MCF 10A (cell line): ENCODE measurements around the gene RAPGEFL1. TPM values are rescaled to one million over a fixed set of nuclear protein-coding genes. Genes with fewer than 3 reads are reported as not detected.

Source experiments
- BruUV-seq: library from RNA; stranded (reverse); fragments of 400-500 nt; replicated peaks from 2 replicates; lab custom pipeline; 2021; lab: Mats Ljungman, UMichigan
- CTCF ChIA-PET: fragments of 300-600 bp; sonication (Branson Sonifier 250); formaldehyde crosslinking; extraction: SDS; loops from one replicate; lab custom pipeline; 2021; ENCODE audit warnings: antibody characterized with exemption, inconsistent platforms; lab: Yijun Ruan, JAX
- POLR2A ChIA-PET: fragments of 300-600, 350-650 bp; sonication (Branson Sonifier 250); formaldehyde crosslinking; extraction: SDS; loops from one replicate; lab custom pipeline; 2020; ENCODE audit warnings: antibody characterized with exemption, inconsistent platforms; lab: Yijun Ruan, JAX
- DNase-seq: peaks from one replicate; pipeline ENCODE4 v3.0.0-alpha.2; 2018; ENCODE audit not compliant: unreplicated experiment
- H3K27ac Mint-ChIP-seq: one replicate; pipeline ENCODE4 v1.8.0; 2022; ENCODE audit warnings: mild to moderate bottlenecking, low read depth, mixed read lengths; ENCODE audit not compliant: unreplicated experiment
- H3K27me3 Mint-ChIP-seq: one replicate; pipeline ENCODE4 v1.8.0; 2022; ENCODE audit warnings: mixed read lengths; ENCODE audit not compliant: insufficient read depth, unreplicated experiment
- H3K36me3 Mint-ChIP-seq: one replicate; pipeline ENCODE4 v1.8.0; 2022; ENCODE audit warnings: mild to moderate bottlenecking, moderate library complexity, mixed read lengths; ENCODE audit not compliant: insufficient read depth, unreplicated experiment
- H3K4me1 Mint-ChIP-seq: one replicate; pipeline ENCODE4 v1.8.0; 2022; ENCODE audit warnings: mixed read lengths; ENCODE audit not compliant: insufficient read depth, unreplicated experiment
- H3K4me3 Mint-ChIP-seq: one replicate; pipeline ENCODE4 v1.8.0; 2022; ENCODE audit warnings: mild to moderate bottlenecking, moderate library complexity, mixed read lengths; ENCODE audit not compliant: unreplicated experiment
- H3K9me3 Mint-ChIP-seq: one replicate; pipeline ENCODE4 v1.8.0; 2022; ENCODE audit warnings: mixed read lengths; ENCODE audit not compliant: unreplicated experiment
- CTCF ChIP-seq: fragments of 200-600 bp; IDR thresholded peaks from one replicate; pipeline ENCODE4 v1.8.0; 2022; ENCODE audit warnings: antibody characterized with exemption, mild to moderate bottlenecking; ENCODE audit not compliant: unreplicated experiment
- intact Hi-C: fragments of 100-400 bp; cut with micrococcal nuclease; formaldehyde crosslinking; loops from 2 replicates; pipeline ENCODE4 v1.14.1; 2022
- total RNA-seq: library from RNA; stranded (reverse); gene quantifications from 2 replicates; pipeline ENCODE4 v1.2.3, GENCODE V29; 2022

Gene RAPGEFL1
- total RNA-seq, 1 experiment from 2014 or later: 5.6 TPM

- peaks cover 5% of the 10 kb centered on the region for H3K36me3 Mint-ChIP-seq
- no TSS peak for BruUV-seq
- no peaks in the 10 kb centered on the region for H3K9me3 Mint-ChIP-seq
- no peak overlapping the region for H3K27ac Mint-ChIP-seq
- intact Hi-C loops: no loop called here
- H3K4me3 Mint-ChIP-seq: peak overlapping the region; percentile 72
- peak; percentile 66 for DNase-seq
- peaks cover 18% of the 10 kb centered on the region for H3K4me1 Mint-ChIP-seq
- ChIA-PET POLR2A (interaction anchor here (0.7 to 5.4 kb wide), 12 partner anchors 11 to 1589 kb away, joined by 3 to 51 read pairs (median 4); partner anchors contain the start of genes CASC3, NR1D1, RAPGEFL1 and WIPF2), CTCF (interaction anchor here (0.6 to 2.8 kb wide), 17 partner anchors 10 to 1510 kb away, joined by 3 to 13 read pairs (median 4); partner anchors contain the start of gene WIPF2)
- TF ChIP-seq CTCF: no peak
- no peaks in the 10 kb centered on the region for H3K27me3 Mint-ChIP-seq
Measured at GRCh38 chr17:40191237-40192208, 14.3 kb downstream of the RAPGEFL1 start.

GRCh38 chr17:40192961-40193360, 15.7 kb downstream of the RAPGEFL1 start:
- ChIA-PET POLR2A (interaction anchor here (0.6 to 5.4 kb wide), 8 partner anchors 12 to 125 kb away, joined by 3 to 51 read pairs (median 17); partner anchors contain the start of genes CASC3, NR1D1, RAPGEFL1 and WIPF2), CTCF (interaction anchor here (0.8 to 2.3 kb wide), 9 partner anchors 13 to 154 kb away, joined by 3 to 10 read pairs (median 4); partner anchors contain the start of gene WIPF2)
- no peaks in the 10 kb centered on the region for H3K27me3 Mint-ChIP-seq
- peaks cover 5% of the 10 kb centered on the region for H3K36me3 Mint-ChIP-seq
- H3K9me3 Mint-ChIP-seq: no peaks in the 10 kb centered on the region
- no peak for TF ChIP-seq CTCF
- no peak overlapping the region for H3K4me3 Mint-ChIP-seq
- intact Hi-C loops: no loop called here
- no peak overlapping the region for H3K27ac Mint-ChIP-seq
- H3K4me1 Mint-ChIP-seq: peaks cover 18% of the 10 kb centered on the region
- BruUV-seq: no TSS peak
- no peak for DNase-seq

GRCh38 chr17:40194821-40195220, 17.6 kb downstream of the RAPGEFL1 start:
- Mint-ChIP-seq H3K4me1 (peaks cover 18% of the 10 kb centered on the region), H3K4me3 (no peak overlapping the region), H3K27me3 (no peaks in the 10 kb centered on the region), H3K36me3 (peaks cover 5% of the 10 kb centered on the region), H3K9me3 (no peaks in the 10 kb centered on the region), H3K27ac (peak overlapping the region; percentile 66)
- CTCF ChIA-PET: interaction anchor here (0.7 to 2.1 kb wide), 9 partner anchors 10 to 119 kb away, joined by 3 to 10 read pairs (median 5); partner anchors contain the start of gene WIPF2
- POLR2A ChIA-PET: interaction anchor here (0.7 to 5.4 kb wide), 15 partner anchors 10 to 222 kb away, joined by 3 to 51 read pairs (median 8); partner anchors contain the start of genes CASC3, NR1D1 and WIPF2
- BruUV-seq: no TSS peak
- no peak for TF ChIP-seq CTCF
- intact Hi-C loops: no loop called here
- DNase-seq: no peak
